NCI-H510A (cell line): Measurements from ENCODE around the gene PRRX1.

Experiments used
- DNase-seq: peaks from one replicate; lab custom pipeline; 2025; lab: John Stamatoyannopoulos, UW

Gene PRRX1

DNA sequence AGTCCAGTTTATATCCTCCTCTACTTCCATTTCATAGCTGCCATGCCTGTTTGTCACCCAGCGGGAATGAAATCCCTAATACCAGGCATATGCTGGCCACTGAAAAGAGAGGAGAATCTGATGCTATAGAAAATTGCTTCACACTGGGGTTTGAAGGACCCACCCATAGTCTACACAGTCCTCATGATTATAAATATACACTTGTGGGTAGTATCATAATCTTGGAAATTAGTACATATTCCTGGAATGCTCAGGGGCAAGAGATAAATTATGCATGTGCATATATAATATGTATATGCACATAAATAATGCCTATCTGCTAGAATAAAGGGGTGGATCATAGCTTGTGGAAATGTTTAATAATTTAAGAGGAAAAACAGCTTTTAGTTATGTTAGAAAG lies 105.8 kb downstream of the PRRX1 start:
- DNase-seq = no peak

DNA sequence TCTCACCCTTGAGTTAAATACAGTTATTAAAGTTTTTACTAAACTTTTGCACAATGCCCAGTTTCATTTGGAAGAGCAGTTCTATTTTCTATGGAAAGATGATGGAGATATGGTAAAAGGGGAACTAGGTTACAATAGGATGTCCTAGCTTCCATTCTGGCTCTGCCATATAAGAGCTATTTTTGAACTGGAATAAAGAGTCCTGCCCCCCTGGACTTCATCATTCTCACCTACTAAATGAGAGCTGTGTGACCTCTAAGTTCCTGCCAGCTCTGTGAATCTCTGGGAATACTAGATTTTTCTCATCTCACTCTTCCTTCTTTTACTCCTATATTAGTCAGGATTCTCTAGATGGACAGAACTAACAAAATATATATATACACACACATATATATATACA lies 106.3 kb downstream of the PRRX1 start:
- no peak for DNase-seq

DNA sequence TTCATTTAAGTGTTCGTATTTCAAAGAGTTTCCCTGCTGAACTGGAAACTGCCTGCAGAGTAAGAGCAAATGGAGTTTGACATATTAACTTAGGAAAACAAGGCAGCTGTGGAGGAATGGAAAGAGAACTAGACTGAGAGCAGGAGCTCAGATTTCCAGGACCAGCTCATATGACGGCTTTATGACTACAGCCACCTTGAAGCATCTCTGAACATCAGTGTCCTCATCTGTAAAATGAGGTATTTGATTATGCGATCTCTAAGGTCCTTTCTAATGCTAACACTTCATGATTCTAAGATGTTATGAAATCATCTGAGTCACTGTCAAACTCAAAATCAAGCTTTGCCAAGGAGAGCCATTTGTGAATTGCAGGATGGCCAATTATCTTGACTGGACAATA lies 112.3 kb downstream of the PRRX1 start:
- DNase-seq = no peak

DNA sequence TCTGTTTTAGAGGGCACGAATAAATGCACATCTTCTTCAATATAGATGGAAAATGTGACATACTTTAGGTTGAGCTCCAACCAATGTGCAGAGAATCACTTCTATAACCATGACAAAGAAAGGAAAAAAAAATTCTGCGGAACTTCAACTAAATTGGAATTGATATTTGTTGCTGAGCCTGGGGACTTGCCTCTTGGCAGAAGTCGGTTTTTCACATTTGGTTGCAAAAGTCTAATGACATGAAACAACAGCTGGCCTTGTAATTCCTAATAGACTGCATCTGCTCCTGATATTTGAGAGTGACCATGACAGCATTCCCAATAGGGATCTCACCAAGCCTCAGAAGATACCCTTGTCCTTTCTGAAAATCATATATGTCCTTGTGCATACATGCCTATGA lies 112.8 kb downstream of the PRRX1 start:
- no peak for DNase-seq
